Measurements from ENCODE around the gene TIMP4.

Gene TIMP4

GRCh38 chr3:12158387-12159226, at the start of gene TIMP4:
TSS of gene TIMP4 (minus strand) at chr3:12158912. CDS start at chr3:12158840, 72 bp downstream.
- DNase-seq: peak; percentile 40

- no peak for DNase-seq
Measured at GRCh38 chr3:12205171-12205570, 46.5 kb upstream of the TIMP4 start.

GRCh38 chr3:12201813-12202212, 43.1 kb upstream of the TIMP4 start:
- DNase-seq: no peak

GRCh38 chr3:12198301-12198700, 39.6 kb upstream of the TIMP4 start:
- DNase-seq: no peak

- DNase-seq: no peak
Measured at GRCh38 chr3:12197475-12197874, 38.8 kb upstream of the TIMP4 start.

DNA sequence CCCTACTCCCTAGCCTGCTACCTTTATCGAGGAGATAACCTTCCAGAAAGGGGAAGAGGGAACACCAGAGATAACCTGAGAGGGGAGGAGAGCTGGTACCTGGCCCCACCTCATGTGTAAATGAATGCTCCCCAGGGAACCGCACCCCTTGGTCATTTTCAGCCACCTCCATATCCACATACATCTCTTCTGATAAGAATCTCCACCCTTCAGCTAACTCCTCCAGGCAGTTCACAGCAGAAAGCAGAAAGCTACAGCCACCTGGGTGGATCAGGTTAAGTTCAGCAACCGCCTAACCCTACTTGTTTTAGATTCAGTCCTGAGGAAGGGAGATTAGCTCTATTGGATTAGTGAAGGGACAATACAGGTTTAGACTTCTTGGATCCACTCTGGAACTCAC, 38.0 kb upstream of the TIMP4 start:
- no peak for DNase-seq

DNA sequence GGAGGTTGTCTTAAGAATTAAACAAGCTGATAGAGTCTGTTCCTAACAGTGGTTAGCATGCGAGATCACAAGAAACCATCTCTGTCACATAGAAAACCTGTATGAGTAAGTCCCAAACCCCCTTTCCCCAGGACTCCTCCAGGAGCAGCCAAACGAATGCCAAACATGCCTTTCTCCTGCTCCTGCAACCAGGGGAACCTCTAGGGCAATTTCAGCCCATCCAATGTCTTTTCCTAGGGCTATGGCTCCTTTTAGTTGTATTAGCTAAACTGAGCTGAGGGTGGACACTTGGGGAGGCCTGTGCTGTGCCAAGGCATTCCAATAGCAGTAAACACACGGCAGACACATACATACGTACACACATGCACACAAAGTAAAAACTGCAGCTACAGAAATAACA, 36.5 kb upstream of the TIMP4 start:
- no peak for DNase-seq

DNA sequence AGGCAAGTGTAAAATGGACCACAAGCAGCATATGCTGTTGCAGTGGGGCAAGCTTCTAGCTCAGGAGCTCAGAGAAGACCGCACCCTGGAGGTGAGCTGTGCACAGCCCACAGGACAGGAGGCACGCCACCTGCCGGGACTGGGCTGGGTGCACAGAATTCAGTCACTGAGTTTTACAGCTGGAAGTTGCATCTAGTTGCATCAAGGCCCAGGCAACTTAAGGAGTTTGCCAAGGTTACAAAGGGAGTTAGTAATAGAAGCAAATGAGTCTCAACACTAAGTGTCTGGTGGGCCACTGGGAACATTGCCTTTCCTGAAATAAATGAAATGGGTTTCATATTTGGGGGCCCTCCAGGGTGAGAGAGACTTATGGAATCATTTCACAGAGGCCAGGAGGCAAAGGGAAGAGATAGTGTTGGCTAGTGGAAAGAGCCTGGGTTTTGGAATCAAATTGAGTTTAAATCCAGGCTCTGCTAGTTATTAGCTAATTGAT, 36.0 kb upstream of the TIMP4 start:
- DNase-seq: no peak

DNA sequence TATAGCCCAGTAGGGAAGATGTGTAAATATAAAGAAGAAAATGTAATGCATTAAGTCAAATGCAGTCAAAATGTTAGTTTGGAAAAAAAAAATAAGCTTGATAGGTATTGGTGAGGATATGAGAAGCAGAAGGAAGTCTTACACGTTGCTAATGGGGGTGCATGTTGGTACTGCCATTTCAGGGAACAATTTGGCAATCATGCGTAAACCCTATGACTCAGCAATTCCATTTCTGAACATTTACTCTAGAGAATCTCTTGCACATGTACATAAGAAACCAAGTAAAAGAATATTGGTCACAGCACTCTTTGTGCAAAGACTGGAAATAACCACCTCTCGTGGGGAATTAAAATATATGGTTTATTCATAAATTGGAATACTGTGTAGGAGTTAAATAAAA, 35.5 kb upstream of the TIMP4 start:
- no peak for DNase-seq

DNA sequence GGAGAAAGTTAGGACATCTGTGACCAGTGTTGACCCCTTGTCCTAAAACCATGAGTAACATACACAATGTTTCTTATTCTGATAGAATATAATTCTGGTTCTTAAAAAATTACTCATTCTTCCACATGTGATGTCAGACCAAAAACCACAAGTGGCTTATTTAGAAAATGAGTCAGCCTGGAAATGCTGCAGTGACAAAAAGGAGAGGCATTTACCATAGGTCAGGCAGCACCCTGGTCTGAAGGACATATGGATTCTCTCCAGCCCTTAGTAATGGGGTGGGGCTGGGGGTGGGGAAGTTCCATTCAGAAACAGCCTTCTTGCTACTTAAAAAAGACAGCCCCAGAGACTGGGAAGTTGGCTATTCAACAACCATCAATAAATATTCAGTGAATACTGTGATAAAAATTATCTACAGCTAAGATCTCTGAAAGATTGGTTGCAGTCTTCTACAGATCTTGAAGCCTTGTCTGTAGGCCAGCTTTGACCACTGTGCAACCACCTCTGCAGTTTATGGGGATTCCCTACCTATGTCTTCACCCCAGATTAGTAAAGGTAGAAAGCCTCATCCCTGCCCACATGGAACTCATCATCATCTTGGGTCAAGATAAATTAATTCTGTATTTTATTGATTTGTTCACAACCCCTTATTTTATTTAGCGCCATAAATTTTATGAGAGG, 34.9 kb upstream of the TIMP4 start:
- no peak for DNase-seq

DNA sequence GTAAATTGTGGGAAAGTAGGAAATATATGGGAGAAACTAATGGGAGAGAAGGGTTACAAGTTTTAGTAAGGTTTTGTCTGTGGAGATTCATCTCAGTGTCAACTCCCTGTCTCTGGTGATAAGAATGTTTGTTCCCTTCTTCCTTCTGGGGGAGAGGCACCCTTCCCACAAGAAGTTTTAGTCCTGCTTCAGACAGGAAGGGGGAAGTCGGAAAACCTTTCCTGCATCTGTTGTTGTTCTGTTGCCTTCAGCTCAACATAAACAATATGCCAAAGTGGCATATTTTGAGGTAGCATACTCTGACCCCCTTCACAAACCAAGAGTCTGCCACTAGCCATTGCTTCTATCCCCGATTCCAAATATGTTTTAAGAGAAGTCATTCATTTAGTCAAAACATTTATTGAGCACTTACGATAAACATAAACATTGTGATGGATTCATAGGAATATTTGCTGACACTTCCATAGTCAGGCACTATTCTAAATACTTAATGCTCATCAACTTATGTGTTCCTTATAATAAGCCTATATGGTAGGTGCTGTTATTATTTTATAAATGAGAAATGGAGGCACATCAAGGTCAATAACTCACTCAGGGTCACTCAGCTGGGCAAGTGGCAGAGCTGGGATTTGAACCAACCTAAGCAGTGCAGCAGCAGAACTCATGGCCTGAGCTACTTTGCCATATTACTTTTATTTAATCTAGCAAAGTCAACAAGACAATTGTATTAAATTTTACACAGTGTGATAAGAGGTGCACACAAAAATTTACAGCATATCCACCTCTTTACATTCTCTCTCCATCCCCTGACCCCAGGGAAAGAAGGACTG, 34.2 kb upstream of the TIMP4 start:
- DNase-seq: no peak

GRCh38 chr3:12192173-12192572, 33.5 kb upstream of the TIMP4 start:
- DNase-seq: no peak

DNA sequence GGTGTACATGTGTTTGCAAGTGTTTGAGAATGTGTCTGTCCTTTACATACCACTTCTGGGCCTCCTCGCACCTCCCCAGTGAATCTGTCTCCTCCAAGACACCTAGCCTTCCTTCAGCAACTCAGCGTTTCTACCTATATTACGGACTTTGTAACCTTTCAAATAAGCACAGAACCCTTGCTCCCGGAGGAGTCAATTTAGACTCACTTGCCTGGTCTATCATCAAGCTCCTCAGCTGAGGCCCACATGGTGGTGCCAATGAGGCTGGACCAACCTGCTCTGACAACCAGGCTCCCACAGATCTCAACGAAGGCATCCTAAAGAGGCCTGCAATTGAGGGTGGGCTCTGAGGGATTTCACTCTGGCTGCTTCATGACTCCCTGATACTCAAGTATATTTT, 32.8 kb upstream of the TIMP4 start:
- DNase-seq: no peak

- DNase-seq: no peak
Measured at GRCh38 chr3:12190832-12191231, 32.1 kb upstream of the TIMP4 start.

GRCh38 chr3:12190221-12190807, 31.6 kb upstream of the TIMP4 start:
- DNase-seq: no peak

- no peak for DNase-seq
Measured at GRCh38 chr3:12188681-12189287, 30.1 kb upstream of the TIMP4 start.

DNA sequence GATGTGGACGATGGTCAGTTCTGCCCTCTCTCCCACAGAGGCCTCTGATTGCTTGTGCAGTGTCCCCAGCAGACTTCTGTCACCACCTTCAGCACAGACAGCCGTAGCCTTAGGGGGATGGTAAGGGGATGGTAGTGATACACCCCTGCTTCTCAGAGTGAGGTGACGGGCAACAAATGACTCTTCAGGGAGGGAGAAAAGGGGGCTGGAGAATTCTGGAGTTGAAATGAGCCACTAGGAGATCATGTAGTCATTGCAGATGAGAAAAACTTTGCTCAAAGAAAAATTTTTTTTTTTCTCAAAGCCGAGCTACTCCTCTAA, 29.6 kb upstream of the TIMP4 start:
- DNase-seq: no peak

GRCh38 chr3:12187448-12188327, 29.0 kb upstream of the TIMP4 start:
- DNase-seq: no peak

- DNase-seq: no peak
Measured at GRCh38 chr3:12186515-12187286, 28.0 kb upstream of the TIMP4 start.

DNA sequence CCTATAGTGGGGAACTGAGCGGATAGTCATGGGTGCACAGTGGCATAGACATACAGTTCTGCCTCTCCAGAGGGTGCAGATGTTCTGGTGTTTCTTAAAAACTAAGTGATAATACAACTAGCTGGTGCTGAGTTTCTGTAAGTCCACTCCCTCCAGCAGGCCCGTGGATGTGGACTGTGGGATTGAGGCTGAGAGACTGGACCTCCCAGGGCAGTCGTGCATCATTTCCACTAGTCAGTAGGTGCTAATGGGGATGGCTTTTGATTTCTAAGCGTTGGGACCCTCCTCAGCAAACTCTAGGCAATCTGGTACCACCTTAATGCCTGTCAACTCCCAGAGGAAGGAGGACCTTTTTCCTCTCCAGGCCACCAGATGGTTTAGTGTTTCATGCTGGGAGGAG, 27.3 kb upstream of the TIMP4 start:
- no peak for DNase-seq

DNA sequence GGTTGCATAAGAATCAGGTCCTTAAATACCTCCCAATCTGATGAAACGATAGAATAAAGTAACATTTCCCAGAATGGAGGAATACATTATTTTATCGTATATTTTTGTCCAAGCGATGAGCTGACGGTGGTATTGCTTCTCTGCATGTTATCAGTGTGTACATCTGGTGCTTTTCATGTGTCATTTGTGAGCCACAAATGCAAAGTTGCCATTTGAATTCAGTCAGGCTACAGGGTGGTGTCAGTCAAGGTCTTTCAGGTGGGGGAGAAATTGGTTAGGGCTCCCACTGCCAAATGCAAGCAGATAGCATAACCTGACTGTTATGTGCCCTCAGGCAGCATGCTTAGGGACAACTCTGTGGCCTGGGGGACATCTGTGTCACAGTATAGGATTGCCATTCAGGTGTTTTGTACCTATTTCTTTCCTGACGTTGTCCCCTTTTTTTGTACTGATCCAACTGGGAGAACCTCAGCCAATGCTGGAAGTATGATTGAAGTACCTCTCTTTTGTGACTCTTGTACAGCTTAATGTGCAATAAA, 26.5 kb upstream of the TIMP4 start:
- DNase-seq: no peak
